Measurements from ENCODE around the gene KCNMA1. TPM values are rescaled to one million over a fixed set of nuclear protein-coding genes. Genes with fewer than 3 reads are reported as not detected.

The KCNMA1 gene
- polyA plus RNA-seq, 4 donors: 2.7 to 8.6 (median 7.7) TPM

GRCh38 chr10:77548671-77549070 lies 88.9 kb downstream of the KCNMA1 start:
- no peaks in the 10 kb centered on the region for H3K27me3 ChIP-seq (ENCODE audit: control insufficient read depth in 3 of 3, insufficient read depth in 3 of 3, low read length in 3 of 3)

DNA sequence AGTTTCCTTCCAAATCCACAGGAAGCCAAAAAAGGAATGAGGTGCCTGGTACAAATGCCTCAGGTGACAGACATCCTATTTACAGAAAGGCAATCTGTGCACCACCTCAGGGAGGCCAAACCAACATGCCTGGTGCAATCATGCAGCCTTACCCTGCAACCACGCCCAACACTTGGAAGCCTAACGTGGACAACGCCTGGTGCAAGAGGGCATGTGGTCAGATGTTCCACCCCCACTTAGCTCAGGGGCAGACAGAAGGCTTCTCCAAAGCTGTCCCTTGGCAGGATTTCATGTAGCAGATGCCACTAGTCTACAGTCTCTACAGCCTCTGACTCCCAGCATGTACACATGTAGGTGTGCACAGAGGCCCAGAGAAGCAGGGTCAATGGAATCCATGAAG lies 89.5 kb downstream of the KCNMA1 start:
- no peak for FAIRE-seq
- Histone ChIP-seq H3K36me3 (ENCODE audit: control insufficient read depth in 3 of 3, insufficient read depth in 2 of 3, low read depth in 1 of 3, low read length in 3 of 3) (no peaks in the 10 kb centered on the region), H3K4me1 (ENCODE audit: control insufficient read depth in 3 of 3, insufficient read depth in 2 of 3, low read depth in 1 of 3, low read length in 2 of 3) (no peaks in the 10 kb centered on the region), H3K27ac (ENCODE audit: low read depth in 1 of 3, low read length in 2 of 3) (no peak overlapping the region), H3K9me3 (ENCODE audit: control insufficient read depth in 2 of 2, insufficient read depth in 1 of 2, low read depth in 1 of 2, low read length in 1 of 2) (peaks cover 0 to 3% of the 10 kb centered on the region in 2 donors), H3K4me3 (ENCODE audit: low read depth in 1 of 3, low read length in 3 of 3) (no peak overlapping the region), H3K27me3 (ENCODE audit: control insufficient read depth in 3 of 3, insufficient read depth in 3 of 3, low read length in 3 of 3) (no peaks in the 10 kb centered on the region)
- DNase-seq: peak; percentile 21 to 83
- 13 to 68% (median 26%) methylated on average over 3 of the region's 3 CpGs for WGBS, 3 donors

More at GRCh38 chr10:77548671-77549070, 88.9 kb downstream of the KCNMA1 start:
- Histone ChIP-seq H3K36me3 (ENCODE audit: control insufficient read depth in 3 of 3, insufficient read depth in 2 of 3, low read depth in 1 of 3, low read length in 3 of 3) (no peaks in the 10 kb centered on the region), H3K4me3 (ENCODE audit: low read depth in 1 of 3, low read length in 3 of 3) (no peak overlapping the region), H3K4me1 (ENCODE audit: control insufficient read depth in 3 of 3, insufficient read depth in 2 of 3, low read depth in 1 of 3, low read length in 2 of 3) (no peaks in the 10 kb centered on the region), H3K27ac (ENCODE audit: low read depth in 1 of 3, low read length in 2 of 3) (no peak overlapping the region), H3K9me3 (ENCODE audit: control insufficient read depth in 2 of 2, insufficient read depth in 1 of 2, low read depth in 1 of 2, low read length in 1 of 2) (peaks cover 0 to 3% of the 10 kb centered on the region in 2 donors)
- DNase-seq (no peak), FAIRE-seq (no peak)
- 82 to 89% (median 83%) methylated on average over 1 of the region's 1 CpG for WGBS, 3 donors

- no peak overlapping the region for H3K4me3 ChIP-seq (ENCODE audit: low read depth in 1 of 3, low read length in 3 of 3)
- 77 to 93% (median 79%) methylated on average over 5 of the region's 5 CpGs for WGBS, 3 donors
- FAIRE-seq: no peak
- H3K36me3 ChIP-seq (ENCODE audit: control insufficient read depth in 3 of 3, insufficient read depth in 2 of 3, low read depth in 1 of 3, low read length in 3 of 3): no peaks in the 10 kb centered on the region
- H3K9me3 ChIP-seq (ENCODE audit: control insufficient read depth in 2 of 2, insufficient read depth in 1 of 2, low read depth in 1 of 2, low read length in 1 of 2): peaks cover 0 to 5% of the 10 kb centered on the region in 2 donors
- no peaks in the 10 kb centered on the region for H3K4me1 ChIP-seq (ENCODE audit: control insufficient read depth in 3 of 3, insufficient read depth in 2 of 3, low read depth in 1 of 3, low read length in 2 of 3)
- DNase-seq: no peak
- no peak overlapping the region for H3K27ac ChIP-seq (ENCODE audit: low read depth in 1 of 3, low read length in 2 of 3)
- no peaks in the 10 kb centered on the region for H3K27me3 ChIP-seq (ENCODE audit: control insufficient read depth in 3 of 3, insufficient read depth in 3 of 3, low read length in 3 of 3)
These were observed 90.1 kb downstream of the KCNMA1 start for GRCh38 chr10:77547307-77548050.

- no peak for FAIRE-seq
These were observed 91.6 kb downstream of the KCNMA1 start for GRCh38 chr10:77546042-77546441.

DNA sequence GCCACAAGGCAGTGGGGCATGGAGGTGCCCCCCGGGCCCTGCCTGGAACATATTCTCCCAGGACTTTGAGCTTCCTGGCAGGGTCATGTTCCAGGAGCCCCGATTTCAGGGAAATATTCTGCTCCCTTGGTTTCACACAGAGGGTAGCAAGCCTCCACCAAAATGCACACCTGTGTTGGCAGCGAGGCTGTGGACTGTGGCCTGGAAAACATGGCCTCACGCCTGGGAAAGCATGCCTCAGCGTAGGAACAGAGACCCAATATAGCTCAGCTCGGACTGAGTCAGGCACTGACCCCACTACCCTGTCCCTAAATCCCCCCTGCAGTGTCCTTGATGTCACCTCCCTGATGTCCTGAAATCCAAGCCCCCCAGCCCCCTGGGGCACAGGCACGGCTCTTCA lies 92.0 kb downstream of the KCNMA1 start:
- Histone ChIP-seq H3K27me3 (ENCODE audit: control insufficient read depth in 3 of 3, insufficient read depth in 3 of 3, low read length in 3 of 3) (no peaks in the 10 kb centered on the region), H3K36me3 (ENCODE audit: control insufficient read depth in 3 of 3, insufficient read depth in 2 of 3, low read depth in 1 of 3, low read length in 3 of 3) (no peaks in the 10 kb centered on the region), H3K27ac (ENCODE audit: low read depth in 1 of 3, low read length in 2 of 3) (no peak overlapping the region), H3K9me3 (ENCODE audit: control insufficient read depth in 2 of 2, insufficient read depth in 1 of 2, low read depth in 1 of 2, low read length in 1 of 2) (peaks cover 0 to 5% of the 10 kb centered on the region in 2 donors), H3K4me3 (ENCODE audit: low read depth in 1 of 3, low read length in 3 of 3) (no peak overlapping the region), H3K4me1 (ENCODE audit: control insufficient read depth in 3 of 3, insufficient read depth in 2 of 3, low read depth in 1 of 3, low read length in 2 of 3) (no peaks in the 10 kb centered on the region)
- WGBS, 3 donors: 79 to 90% (median 86%) methylated on average over 7 of the region's 7 CpGs
- DNase-seq (no peak), FAIRE-seq (no peak)

More at GRCh38 chr10:77546042-77546441, 91.6 kb downstream of the KCNMA1 start:
- H3K27me3 ChIP-seq (ENCODE audit: control insufficient read depth in 3 of 3, insufficient read depth in 3 of 3, low read length in 3 of 3): no peaks in the 10 kb centered on the region
- H3K9me3 ChIP-seq (ENCODE audit: control insufficient read depth in 2 of 2, insufficient read depth in 1 of 2, low read depth in 1 of 2, low read length in 1 of 2): peaks cover 0 to 5% of the 10 kb centered on the region in 2 donors
- WGBS, 3 donors: 91 to 100% (median 93%) methylated on average over 1 of the region's 1 CpG
- H3K27ac ChIP-seq (ENCODE audit: low read depth in 1 of 3, low read length in 2 of 3): no peak overlapping the region
- DNase-seq: no peak
- H3K4me3 ChIP-seq (ENCODE audit: low read depth in 1 of 3, low read length in 3 of 3): no peak overlapping the region
- no peaks in the 10 kb centered on the region for H3K36me3 ChIP-seq (ENCODE audit: control insufficient read depth in 3 of 3, insufficient read depth in 2 of 3, low read depth in 1 of 3, low read length in 3 of 3)
- H3K4me1 ChIP-seq (ENCODE audit: control insufficient read depth in 3 of 3, insufficient read depth in 2 of 3, low read depth in 1 of 3, low read length in 2 of 3): no peaks in the 10 kb centered on the region

DNA sequence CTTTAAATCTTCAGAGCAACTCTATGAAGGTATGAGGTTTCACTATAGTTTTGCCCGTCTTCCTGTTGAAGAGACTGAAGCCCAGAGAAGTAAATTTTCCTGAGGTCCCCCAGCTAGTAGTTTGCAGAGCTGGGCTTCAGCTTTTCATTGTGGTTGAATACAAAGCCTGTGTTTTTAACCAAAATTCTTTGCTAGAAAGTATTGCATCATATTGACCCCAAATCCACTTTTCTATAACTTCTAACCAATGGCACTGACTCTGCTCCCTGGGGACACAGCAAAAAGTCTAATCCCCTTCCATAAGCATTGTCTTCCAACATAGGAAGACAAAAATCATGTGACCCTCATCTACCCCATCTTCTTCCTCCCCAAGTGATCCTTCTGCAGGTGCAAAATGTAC lies 93.0 kb downstream of the KCNMA1 start:
- no peaks in the 10 kb centered on the region for H3K4me1 ChIP-seq (ENCODE audit: control insufficient read depth in 3 of 3, insufficient read depth in 2 of 3, low read depth in 1 of 3, low read length in 2 of 3)
- H3K27ac ChIP-seq (ENCODE audit: low read depth in 1 of 3, low read length in 2 of 3): no peak overlapping the region
- peaks cover 0 to 5% of the 10 kb centered on the region in 2 donors for H3K9me3 ChIP-seq (ENCODE audit: control insufficient read depth in 2 of 2, insufficient read depth in 1 of 2, low read depth in 1 of 2, low read length in 1 of 2)
- H3K4me3 ChIP-seq (ENCODE audit: low read depth in 1 of 3, low read length in 3 of 3): no peak overlapping the region
- no peaks in the 10 kb centered on the region for H3K27me3 ChIP-seq (ENCODE audit: control insufficient read depth in 3 of 3, insufficient read depth in 3 of 3, low read length in 3 of 3)
- no peak for FAIRE-seq
- no peak for DNase-seq
- 87 to 90% (median 90%) methylated on average over 1 of the region's 1 CpG for WGBS, 3 donors
- no peaks in the 10 kb centered on the region for H3K36me3 ChIP-seq (ENCODE audit: control insufficient read depth in 3 of 3, insufficient read depth in 2 of 3, low read depth in 1 of 3, low read length in 3 of 3)

DNA sequence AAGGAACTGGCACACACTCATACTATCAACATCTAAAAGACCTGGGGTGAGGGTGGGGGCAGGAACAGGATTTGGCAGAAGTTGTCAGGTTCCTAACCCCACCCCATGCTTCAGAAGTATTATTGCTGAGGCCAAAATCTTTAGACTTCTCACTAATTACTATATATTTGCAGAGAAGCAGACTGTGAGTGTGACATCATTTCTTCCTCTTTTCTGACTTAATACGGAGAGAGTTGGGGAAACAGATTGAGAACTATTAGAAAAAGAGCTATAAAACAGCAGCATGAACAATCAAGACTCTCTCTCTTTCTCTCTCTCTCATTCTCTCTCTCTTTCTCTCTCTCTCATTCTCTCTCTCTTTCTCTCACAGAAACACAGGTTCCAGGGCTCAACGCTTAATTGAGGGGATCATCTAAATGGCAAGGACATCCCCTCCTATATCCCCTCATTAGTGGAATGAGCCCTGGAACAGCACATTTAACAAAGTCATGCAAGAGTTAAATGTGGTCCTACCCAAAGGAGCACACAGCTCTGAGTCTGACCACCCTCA lies 94.8 kb downstream of the KCNMA1 start:
- no peak for FAIRE-seq
- no peak for DNase-seq
- Histone ChIP-seq H3K4me3 (ENCODE audit: low read depth in 1 of 3, low read length in 3 of 3) (no peak overlapping the region), H3K4me1 (ENCODE audit: control insufficient read depth in 3 of 3, insufficient read depth in 2 of 3, low read depth in 1 of 3, low read length in 2 of 3) (no peaks in the 10 kb centered on the region), H3K36me3 (ENCODE audit: control insufficient read depth in 3 of 3, insufficient read depth in 2 of 3, low read depth in 1 of 3, low read length in 3 of 3) (no peaks in the 10 kb centered on the region), H3K27ac (ENCODE audit: low read depth in 1 of 3, low read length in 2 of 3) (no peak overlapping the region), H3K9me3 (ENCODE audit: control insufficient read depth in 2 of 2, insufficient read depth in 1 of 2, low read depth in 1 of 2, low read length in 1 of 2) (peaks cover 0 to 5% of the 10 kb centered on the region in 2 donors), H3K27me3 (ENCODE audit: control insufficient read depth in 3 of 3, insufficient read depth in 3 of 3, low read length in 3 of 3) (no peaks in the 10 kb centered on the region)
- 77 to 91% (median 82%) methylated on average over 2 of the region's 2 CpGs for WGBS, 3 donors

GRCh38 chr10:77541944-77542343 lies 95.7 kb downstream of the KCNMA1 start:
- no peak overlapping the region for H3K27ac ChIP-seq (ENCODE audit: low read depth in 1 of 3, low read length in 2 of 3)
- DNase-seq (no peak), FAIRE-seq (no peak)
- peaks cover 0 to 5% of the 10 kb centered on the region in 2 donors for H3K9me3 ChIP-seq (ENCODE audit: control insufficient read depth in 2 of 2, insufficient read depth in 1 of 2, low read depth in 1 of 2, low read length in 1 of 2)
- H3K4me3 ChIP-seq (ENCODE audit: low read depth in 1 of 3, low read length in 3 of 3): no peak overlapping the region
- no peaks in the 10 kb centered on the region for H3K4me1 ChIP-seq (ENCODE audit: control insufficient read depth in 3 of 3, insufficient read depth in 2 of 3, low read depth in 1 of 3, low read length in 2 of 3)
- no peaks in the 10 kb centered on the region for H3K27me3 ChIP-seq (ENCODE audit: control insufficient read depth in 3 of 3, insufficient read depth in 3 of 3, low read length in 3 of 3)
- H3K36me3 ChIP-seq (ENCODE audit: control insufficient read depth in 3 of 3, insufficient read depth in 2 of 3, low read depth in 1 of 3, low read length in 3 of 3): no peaks in the 10 kb centered on the region

Data from small intestine (tissue), 7 donors.